GM18499 (cell line): ENCODE data around the gene COL2A1.

Experiments
- ATAC-seq: cut with Tn5 transposase; IDR thresholded peaks from one replicate; pipeline ENCODE4 v1.9.1; 2021; ENCODE audit warnings: moderate number of reproducible peaks; ENCODE audit not compliant: insufficient read depth, unreplicated experiment

COL2A1 gene

DNA sequence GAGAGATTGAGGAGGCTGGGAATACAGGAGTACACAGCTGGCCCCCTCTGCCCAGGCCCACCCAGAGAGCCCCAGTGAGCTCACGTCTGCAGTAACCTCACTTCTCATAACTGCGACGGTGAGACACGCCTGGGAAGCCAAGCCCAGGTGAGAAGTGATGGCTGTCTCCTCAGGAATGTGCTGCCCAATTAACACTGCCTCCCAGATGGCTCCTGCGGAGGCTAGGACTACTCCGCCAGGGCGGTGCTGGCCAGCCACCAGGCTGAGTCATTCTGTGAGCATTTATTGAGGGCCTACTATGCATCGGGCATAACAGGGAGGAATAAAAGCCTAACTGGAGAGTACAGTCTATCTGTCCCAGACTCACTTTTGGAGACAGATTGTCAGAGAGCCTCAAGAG is 50.2 kb downstream of the COL2A1 start:
- no peak for ATAC-seq

DNA sequence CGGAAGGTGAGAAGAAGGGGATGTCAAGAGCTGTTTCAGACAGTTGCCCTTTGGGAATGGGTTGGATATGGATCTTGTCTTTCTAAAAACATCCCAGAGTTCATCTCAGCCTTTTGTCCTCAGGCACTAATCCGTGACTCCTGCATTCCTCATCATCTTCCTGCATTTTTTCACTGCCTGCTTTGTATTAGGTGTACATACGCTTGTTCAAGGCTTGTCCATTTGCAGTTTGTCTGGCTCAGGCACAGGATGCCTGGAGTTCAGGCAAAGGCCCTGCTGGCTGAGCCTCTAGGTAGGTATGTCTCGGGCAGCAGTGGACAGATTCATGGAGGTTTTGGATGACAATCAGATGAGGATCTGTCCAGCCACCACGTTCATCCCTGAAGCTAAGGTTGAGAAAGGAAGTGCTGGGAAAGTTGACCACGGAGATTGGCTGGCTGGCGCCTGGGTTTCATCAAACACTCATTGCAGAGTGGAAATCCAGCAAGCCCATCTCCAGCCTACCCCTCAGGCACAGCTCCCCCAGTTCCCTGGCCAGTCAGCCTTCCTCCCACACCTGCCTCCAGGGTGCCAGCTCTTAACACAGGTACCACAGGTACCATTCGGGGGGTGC is 53.3 kb downstream of the COL2A1 start:
- no peak for ATAC-seq

GRCh38 chr12:47949441-47950341 is 54.6 kb downstream of the COL2A1 start:
- no peak for ATAC-seq

GRCh38 chr12:47947341-47947740 is 56.9 kb downstream of the COL2A1 start:
- no peak for ATAC-seq

DNA sequence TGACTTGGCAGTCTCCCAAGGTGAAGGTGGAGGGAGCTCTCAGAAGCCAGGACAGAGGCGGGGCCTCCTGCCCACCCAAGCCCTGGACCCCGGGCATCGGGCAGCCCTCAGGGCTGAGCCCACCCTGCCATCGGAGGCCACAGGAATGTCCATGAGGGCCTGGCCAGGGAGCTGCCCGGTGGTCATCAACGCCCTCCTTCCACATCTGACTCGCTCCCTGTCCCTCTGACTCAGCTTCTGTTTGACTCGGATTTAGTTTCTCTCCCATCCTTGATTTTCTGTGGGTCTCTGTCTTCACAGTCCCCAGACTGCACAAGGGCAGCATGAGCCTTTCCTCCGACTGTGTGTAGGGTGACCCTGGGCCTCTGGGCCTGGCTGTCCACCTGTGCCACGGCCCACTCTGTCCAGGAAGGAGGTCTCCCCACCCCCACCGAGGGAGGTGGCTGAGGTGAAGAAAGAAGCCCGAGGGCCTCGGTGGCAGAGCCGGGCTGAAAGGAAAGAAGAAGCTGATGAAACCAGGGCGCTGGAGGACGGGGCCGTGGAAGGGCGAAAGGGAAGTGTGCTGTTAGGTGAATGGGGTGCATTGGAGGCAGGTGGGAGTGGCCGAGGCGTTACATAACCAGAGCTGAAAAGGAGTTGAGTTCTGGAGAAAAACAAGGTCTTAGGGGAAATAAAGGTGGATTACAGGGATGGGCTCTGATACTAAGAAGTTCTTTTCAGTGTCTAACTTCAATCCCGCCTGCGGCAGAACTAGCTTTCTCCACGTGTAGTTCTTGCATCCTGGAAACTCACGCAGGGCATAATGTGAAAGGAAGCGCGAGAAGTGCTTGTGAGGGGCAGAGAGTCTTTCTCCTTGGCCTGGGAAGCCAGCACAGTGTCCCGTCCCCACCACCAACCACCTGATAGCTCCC is 57.6 kb downstream of the COL2A1 start:
- no peak for ATAC-seq

DNA sequence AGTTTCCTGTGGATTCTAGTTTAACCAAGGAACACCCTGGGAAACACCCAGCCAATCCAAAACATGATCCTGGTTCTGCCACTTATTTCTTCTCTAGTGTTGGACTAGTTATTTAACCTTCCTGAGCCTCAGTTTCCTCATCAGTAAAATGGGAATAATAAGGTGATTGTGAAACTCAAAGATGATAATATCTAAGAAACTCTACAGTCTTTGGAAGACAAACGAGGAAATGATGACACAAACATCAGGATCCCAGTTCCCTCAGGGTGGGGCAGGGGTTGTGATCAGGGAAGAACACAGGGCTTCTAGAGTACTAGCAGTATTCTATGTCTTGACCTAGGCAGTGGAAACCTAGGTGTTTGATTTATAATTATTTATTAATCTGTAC is 58.9 kb downstream of the COL2A1 start:
- no peak for ATAC-seq

DNA sequence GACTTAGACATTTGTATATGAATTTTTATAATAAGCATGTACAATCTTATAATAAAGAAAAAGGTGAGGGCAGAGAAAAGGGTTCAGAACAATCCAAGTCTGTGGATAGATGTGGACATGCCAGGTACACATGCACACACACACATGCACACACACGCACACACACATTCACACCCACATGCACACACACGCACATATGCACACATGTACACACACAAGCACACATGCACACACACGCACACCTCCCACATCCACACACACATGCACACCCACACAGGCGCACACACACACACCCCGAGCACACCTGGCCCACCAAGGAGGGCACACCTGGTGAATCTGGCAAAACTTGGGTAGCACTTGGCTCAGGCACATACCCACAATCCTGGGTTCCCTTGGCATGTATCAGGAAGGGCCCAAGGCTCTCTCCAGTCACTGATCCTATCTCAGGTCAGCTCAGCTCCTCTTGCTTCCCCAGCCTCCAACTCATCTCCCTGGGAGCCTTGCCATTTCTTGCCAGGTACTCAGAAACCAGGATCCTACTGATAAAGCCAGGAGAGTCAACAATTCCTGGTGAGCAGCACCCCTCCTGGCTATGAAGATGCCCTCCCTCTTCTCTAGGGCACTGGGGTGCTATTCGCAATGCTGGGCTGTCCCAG is 59.5 kb downstream of the COL2A1 start:
- no peak for ATAC-seq

GRCh38 chr12:47943623-47944340 is 60.5 kb downstream of the COL2A1 start:
- no peak for ATAC-seq

DNA sequence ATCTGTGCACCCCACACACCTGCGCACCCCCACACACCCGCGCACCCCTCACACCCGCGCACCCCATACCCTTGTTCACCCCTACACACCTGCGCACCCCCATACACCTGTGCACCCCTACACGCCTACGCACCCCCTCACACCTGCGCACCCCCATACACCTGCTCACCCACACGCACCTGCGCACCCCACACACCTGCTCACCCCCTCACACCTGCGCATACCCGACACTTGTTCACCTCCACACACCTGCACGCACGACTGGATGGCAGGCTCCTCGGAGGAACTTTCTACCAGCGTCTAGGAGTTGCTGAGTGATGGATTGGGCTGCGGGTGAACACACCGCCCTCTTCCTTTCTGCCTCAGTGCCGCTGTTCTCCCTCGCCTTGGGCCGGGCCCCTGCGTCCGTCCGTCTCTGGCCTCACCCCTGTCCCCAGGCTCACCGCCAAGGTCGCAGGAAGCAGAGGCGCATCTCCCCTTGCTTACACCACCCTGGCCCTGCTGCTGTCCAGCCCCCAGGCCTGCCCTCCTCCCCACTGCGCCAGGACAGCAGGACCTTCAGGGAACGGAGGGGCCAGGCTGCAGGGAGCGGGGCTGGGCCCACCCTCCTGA is 61.6 kb downstream of the COL2A1 start:
- ATAC-seq, result no peak

GRCh38 chr12:47941871-47942613 is 62.2 kb downstream of the COL2A1 start:
- ATAC-seq, result no peak

DNA sequence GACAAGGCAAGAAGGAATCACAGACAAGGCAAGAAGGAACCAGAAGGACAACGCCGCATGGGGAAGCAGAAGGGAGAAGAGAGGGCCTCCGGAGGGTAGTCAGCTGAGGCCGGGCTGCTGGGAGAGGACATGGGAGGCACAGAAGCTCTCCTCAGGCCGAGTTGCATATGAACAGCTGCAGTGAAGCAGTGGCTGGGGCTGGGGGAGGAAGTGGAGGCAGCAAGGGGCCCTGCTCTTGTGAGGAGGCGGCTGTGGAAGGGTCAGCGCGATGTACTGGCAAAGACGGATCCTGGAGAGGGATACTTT is 62.8 kb downstream of the COL2A1 start:
- no peak for ATAC-seq

DNA sequence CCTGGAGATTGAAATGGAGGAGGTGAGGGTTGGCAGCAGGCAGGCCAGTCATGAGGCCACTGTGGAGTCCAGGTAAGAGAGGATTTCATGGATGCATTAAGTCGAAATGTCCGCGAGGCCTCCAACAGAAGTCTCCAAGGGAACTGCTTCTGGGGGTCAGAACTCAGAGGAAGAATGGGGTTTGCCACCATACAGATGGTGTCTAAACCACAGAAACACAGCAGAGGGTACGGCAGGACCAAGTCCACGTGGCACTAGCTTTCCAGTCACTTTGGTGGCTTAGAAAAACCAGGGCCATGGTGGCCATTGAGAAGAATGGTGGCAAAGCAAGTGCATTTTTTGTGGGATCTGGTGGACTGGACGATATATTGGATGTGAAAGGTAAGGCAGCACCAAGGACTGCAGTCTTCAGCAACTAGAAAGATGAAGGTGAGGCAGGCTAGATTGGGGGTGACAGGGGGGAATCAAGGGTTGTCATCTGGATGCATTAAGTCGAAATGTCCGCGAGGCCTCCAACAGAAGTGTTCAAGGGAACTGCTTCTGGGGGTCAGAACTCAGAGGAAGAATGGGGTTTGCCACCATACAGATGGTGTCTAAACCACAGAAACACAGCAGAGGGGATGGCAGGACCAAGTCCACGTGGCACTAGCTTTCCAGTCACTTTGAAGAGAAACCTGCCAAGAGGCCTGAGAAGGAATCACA is 63.4 kb downstream of the COL2A1 start:
- no peak for ATAC-seq

DNA sequence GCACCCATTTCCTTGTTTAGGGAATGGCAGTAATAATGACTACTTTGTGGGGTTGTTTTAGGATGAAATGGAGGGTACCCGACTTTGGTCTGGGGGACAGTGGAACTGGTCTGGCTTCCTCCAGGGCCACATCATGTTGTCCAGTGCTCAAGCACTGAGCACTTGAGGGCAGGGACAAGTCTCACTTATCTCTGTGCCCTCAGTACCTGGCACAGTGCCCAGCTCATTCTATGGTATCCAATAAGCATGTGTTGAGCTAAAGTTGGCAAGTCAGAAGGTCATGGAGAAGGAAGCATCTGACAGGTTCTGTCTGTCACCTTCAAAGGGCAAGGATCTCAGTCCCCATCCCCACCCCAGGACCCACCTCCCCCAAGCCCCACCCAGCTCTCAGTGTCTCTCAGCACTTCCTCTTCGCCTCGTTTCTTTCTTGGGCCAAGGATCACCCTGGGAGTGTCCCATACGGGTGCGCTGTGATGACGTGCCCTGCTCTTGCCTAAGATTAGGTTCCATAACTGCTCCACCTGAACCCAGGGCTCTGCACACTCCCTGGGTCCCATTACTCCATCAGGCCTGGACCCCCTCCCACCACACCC is 65.2 kb downstream of the COL2A1 start:
- no peak for ATAC-seq

DNA sequence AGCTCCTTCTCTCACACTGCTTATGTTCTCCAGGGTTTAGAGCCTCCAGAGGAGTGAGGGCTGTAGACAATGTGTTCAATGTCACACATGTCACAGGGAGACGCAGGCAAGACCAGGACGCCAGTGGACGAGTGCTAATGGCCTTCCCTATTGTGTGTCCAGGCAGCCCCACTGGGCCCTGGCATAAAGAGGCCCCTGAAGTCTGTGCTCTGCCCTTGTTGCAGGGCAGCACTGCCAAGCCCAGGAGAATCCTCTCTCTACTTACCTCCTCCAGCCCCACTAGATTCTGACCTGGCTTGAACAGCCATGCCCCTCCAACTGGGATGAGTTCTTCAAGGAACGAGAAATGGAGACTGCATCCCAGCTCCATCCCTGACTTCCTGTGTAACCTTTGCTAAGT is 65.7 kb downstream of the COL2A1 start:
- no peak for ATAC-seq

DNA sequence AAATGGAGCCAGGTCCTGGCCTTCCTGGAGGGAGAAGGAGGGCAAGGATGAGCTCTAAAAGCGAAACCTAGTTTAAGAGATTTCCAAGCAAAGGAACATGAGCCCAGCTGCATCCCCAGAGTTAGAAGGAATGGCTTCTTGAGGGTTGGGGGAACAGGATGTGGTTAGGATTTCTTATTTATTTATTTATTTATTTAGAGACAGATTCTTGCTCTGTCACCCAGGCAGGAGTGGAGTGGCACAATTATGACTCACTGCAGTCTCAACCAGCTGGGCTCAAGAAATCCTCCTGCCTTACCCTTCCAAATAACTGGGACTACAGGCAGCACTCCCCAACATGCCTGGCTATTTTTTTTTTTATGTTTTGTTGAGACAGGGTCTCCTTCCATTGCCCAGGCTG is 66.2 kb downstream of the COL2A1 start:
- no peak for ATAC-seq

DNA sequence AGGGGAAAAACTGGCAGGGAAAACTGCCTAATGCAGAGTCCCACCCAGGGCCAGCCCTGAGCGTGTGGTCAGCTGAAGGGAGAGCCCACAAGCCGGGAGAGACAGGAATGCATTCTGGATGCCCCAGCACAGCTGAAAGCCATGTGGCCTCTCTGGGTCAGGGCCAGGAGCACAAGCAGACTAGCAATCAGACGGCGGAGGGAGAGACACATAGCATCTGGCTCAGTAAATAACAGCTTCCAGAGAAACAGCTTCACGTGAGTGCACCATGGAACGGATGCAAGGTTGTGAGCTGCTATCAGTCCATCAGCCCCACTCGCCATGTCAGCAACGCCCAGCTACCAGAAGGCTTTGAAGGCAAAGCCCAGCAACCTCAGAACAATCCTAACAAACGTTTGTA is 69.1 kb downstream of the COL2A1 start:
- no peak for ATAC-seq

GRCh38 chr12:47931187-47931586 is 73.1 kb downstream of the COL2A1 start:
- ATAC-seq, result no peak

DNA sequence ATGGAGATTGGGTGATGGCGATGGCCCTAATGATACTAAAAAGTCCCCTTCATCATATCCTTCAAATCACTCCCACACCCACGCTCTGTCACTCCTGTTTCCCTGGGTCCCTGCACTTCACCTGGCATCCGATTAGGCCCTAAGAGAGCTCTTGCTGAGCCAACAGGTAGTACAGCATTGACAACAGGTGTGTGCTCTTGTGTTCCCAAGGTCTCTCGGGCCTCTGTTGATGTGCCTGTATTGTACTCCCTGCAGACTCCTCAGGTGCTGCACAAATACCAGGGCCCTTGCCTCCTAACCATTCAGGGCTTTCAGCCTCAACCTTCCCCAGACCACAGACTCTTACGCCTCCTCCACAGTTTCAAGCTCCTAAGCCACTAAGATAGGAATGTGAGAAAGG is 73.6 kb downstream of the COL2A1 start:
- ATAC-seq, result no peak
